ENCODE results near the gene PI4KA. TPM values are rescaled to one million over a fixed set of nuclear protein-coding genes. Genes with fewer than 3 reads are reported as not detected.
"Not testable (repeated sequence)": the region's sequence is repeated elsewhere in the genome, so short reads cannot be mapped to it uniquely, and the experiment has no call there.

Gene PI4KA
- total RNA-seq, 4 donors from 2014 or later, result 85.0 to 127 (median 101) TPM

- 95 to 96% methylated on average over 3 of the region's 3 CpGs for WGBS, 2 donors
- no peak for DNase-seq
- no peak overlapping the region for H3K27ac ChIP-seq
- H3K27me3 ChIP-seq, result no peaks in the 10 kb centered on the region
- intact Hi-C loops (cut with DNase I), result no loop called here
- no peaks in the 10 kb centered on the region for H3K36me3 ChIP-seq
- no peaks in the 10 kb centered on the region for H3K9me3 ChIP-seq
- no peak overlapping the region for H3K4me3 ChIP-seq (replicated peaks in 1 of 3)
- H3K4me1 ChIP-seq, result peaks cover 0 to 2% of the 10 kb centered on the region in 2 donors
- TF ChIP-seq CTCF (IDR thresholded peaks at IDR 0.05), result no peak
- TF ChIP-seq POLR2A (IDR thresholded peaks at IDR 0.05), result no peak
These were observed 18.6 kb downstream of the PI4KA start for GRCh38 chr22:20839837-20840645.

GRCh38 chr22:20839354-20839753, 19.3 kb downstream of the PI4KA start:
- H3K27ac ChIP-seq; H3K36me3 ChIP-seq; intact Hi-C loops (cut with DNase I): not testable (repeated sequence)

GRCh38 chr22:20836987-20837823, 21.4 kb downstream of the PI4KA start:
- no peak for TF ChIP-seq POLR2A (IDR thresholded peaks at IDR 0.05)
- TF ChIP-seq CTCF (IDR thresholded peaks at IDR 0.05), result no peak
- WGBS, 2 donors, result 99 to 100% methylated on average over 2 of the region's 2 CpGs
- Histone ChIP-seq H3K27ac (no peak overlapping the region), H3K27me3 (no peaks in the 10 kb centered on the region), H3K4me1 (no peaks in the 10 kb centered on the region), H3K9me3 (no peaks in the 10 kb centered on the region), H3K36me3 (peaks cover 11 to 12% of the 10 kb centered on the region in 2 donors), H3K4me3 (replicated peaks in 1 of 3) (no peak overlapping the region)
- no peak for DNase-seq
- intact Hi-C loops (cut with DNase I), result no loop called here

More at GRCh38 chr22:20839354-20839753, 19.3 kb downstream of the PI4KA start:
- DNase-seq; H3K9me3 ChIP-seq; H3K4me1 ChIP-seq; H3K27me3 ChIP-seq; H3K4me3 ChIP-seq (replicated peaks in 1 of 3): not testable (repeated sequence)
- 87 to 94% methylated on average over 10 of the region's 10 CpGs for WGBS, 2 donors

GRCh38 chr22:20834725-20835124, 23.9 kb downstream of the PI4KA start:
- Histone ChIP-seq H3K27me3 (no peaks in the 10 kb centered on the region), H3K36me3 (peaks cover 12 to 23% of the 10 kb centered on the region in 2 donors), H3K9me3 (no peaks in the 10 kb centered on the region), H3K4me1 (no peaks in the 10 kb centered on the region), H3K4me3 (replicated peaks in 1 of 3) (no peak overlapping the region), H3K27ac (no peak overlapping the region)
- DNase-seq, result no peak
- TF ChIP-seq CTCF (IDR thresholded peaks at IDR 0.05) (no peak), POLR2A (IDR thresholded peaks at IDR 0.05) (no peak)
- 90 to 92% methylated on average over 3 of the region's 3 CpGs for WGBS, 2 donors
- intact Hi-C loops (cut with DNase I), result no loop called here

GRCh38 chr22:20834206-20834605, 24.4 kb downstream of the PI4KA start:
- Histone ChIP-seq H3K27me3 (no peaks in the 10 kb centered on the region), H3K27ac (no peak overlapping the region), H3K4me1 (no peaks in the 10 kb centered on the region), H3K4me3 (replicated peaks in 1 of 3) (no peak overlapping the region), H3K36me3 (peaks cover 12 to 25% of the 10 kb centered on the region in 2 donors), H3K9me3 (no peaks in the 10 kb centered on the region)
- intact Hi-C loops (cut with DNase I), result no loop called here
- no peak for TF ChIP-seq CTCF (IDR thresholded peaks at IDR 0.05)
- no peak for TF ChIP-seq POLR2A (IDR thresholded peaks at IDR 0.05)
- DNase-seq, result no peak
- 85 to 96% methylated on average over 3 of the region's 3 CpGs for WGBS, 2 donors
